Naive B cell (primary cell): ENCODE results near the gene KRTAP21-1. TPM values are rescaled to one million over a fixed set of nuclear protein-coding genes. Genes with fewer than 3 reads are reported as not detected.
"Not testable (repeated sequence)": the region's sequence is repeated elsewhere in the genome, so short reads cannot be mapped to it uniquely, and the experiment has no call there.

Experiments used
- ATAC-seq, 2 donors: fragments of 150-1000 bp; cut with Tn5 transposase; 2 replicates each; pipeline ENCODE4 v1.10.0; 2021; ENCODE audit warnings: low read depth in 2 of 2, mild to moderate bottlenecking in 2 of 2, moderate library complexity in 2 of 2
- DNase-seq: peaks from one replicate; pipeline ENCODE4 v3.0.0; 2022
- H3K27ac Mint-ChIP-seq, 6 donors: one replicate each; pipeline ENCODE4 v1.8.0; 2020 to 2022; ENCODE audit warnings: mild to moderate bottlenecking in 6 of 6, mixed read lengths in 6 of 6, moderate library complexity in 5 of 6, inconsistent platforms in 2 of 6
- H3K27me3 Mint-ChIP-seq, 3 donors: one replicate each; pipeline ENCODE4 v1.8.0; 2021 to 2022; ENCODE audit warnings: mixed read lengths in 3 of 3, mild to moderate bottlenecking in 1 of 3
- H3K36me3 Mint-ChIP-seq, 2 donors: one replicate each; pipeline ENCODE4 v1.8.0; 2020 to 2022; ENCODE audit warnings: mixed read lengths in 2 of 2, inconsistent platforms in 1 of 2, mild to moderate bottlenecking in 1 of 2
- H3K4me1 Mint-ChIP-seq, 3 donors: one replicate each; pipeline ENCODE4 v1.8.0; 2020 to 2022; ENCODE audit warnings: mixed read lengths in 3 of 3, inconsistent platforms in 1 of 3, mild to moderate bottlenecking in 1 of 3, moderate library complexity in 1 of 3
- H3K4me3 Mint-ChIP-seq, 8 donors: one replicate each; pipeline ENCODE4 v1.8.0; 2020 to 2022; ENCODE audit warnings: mild to moderate bottlenecking in 8 of 8, mixed read lengths in 8 of 8, moderate library complexity in 8 of 8, inconsistent platforms in 2 of 8
- H3K9me3 Mint-ChIP-seq, 7 donors: one replicate each; pipeline ENCODE4 v1.8.0; 2020 to 2022; ENCODE audit warnings: mixed read lengths in 7 of 7, mild to moderate bottlenecking in 5 of 7, inconsistent platforms in 2 of 7, moderate library complexity in 1 of 7
- polyA plus RNA-seq, 6 donors: library from polyadenylated mRNA; unstranded; fragments of 300-500 nt; fragmentation: Illumina TruSeq; gene quantifications; one replicate each; pipeline ENCODE4 v1.2.3, GENCODE V29; 2021; ENCODE audit warnings: low read depth in 6 of 6

KRTAP21-1 gene
- not detected for polyA plus RNA-seq

DNA sequence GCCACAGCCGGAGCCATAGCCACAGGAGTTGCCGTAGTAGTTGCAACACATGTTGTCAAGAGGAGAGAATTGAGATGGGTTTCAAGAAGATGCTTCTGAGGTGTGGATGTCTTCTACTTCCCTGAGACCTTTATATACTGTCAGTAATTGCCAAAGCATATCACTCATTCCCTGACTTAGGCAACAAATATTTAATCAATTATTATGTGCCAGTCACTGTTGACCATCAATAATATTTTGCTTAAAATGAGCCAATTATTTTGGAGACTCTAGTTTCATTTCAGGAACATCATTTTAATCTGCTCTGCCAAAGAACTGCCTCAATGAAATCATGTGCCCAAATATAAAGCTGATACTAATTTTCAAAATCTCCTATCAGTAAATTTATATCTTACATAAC is at the start of gene KRTAP21-1:
Gene KRTAP21-1, minus strand, starts transcription at position 101 of the 400 bp plus-strand sequence. Its CDS starts 50 bp downstream, at position 51.
- not testable (repeated sequence) for DNase-seq, H3K36me3 Mint-ChIP-seq, H3K27me3 Mint-ChIP-seq, H3K27ac Mint-ChIP-seq, ATAC-seq, H3K4me1 Mint-ChIP-seq
- H3K9me3 Mint-ChIP-seq = peaks cover 0 to 16% (median 3%) of the 10 kb centered on the region in 7 donors
- H3K4me3 Mint-ChIP-seq = peak within 1 kb of the TSS in 1 of 8 donors; percentile 12

DNA sequence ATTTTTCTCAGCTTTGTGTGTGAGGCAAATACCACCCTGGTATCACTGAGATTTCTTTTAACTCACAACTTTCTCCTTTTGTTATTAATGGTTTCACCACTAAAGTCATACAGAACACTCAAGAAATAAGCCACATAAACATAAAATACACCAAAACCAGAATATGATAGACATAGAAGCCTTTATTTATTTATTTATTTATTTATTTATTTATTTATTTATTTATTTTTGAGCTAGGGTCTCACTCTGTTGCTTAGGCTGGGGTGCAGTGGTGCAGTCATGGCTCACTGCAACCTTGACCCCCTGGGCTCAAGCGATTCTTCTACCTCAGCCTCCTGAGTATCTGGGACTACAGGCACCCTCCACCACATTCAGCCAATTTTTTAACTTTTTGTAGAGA is 45.4 kb upstream of the KRTAP21-1 start:
- ATAC-seq (no peak), DNase-seq (no peak)
- no peaks in the 10 kb centered on the region for H3K4me1 Mint-ChIP-seq
- peaks cover 0 to 15% (median 5%) of the 10 kb centered on the region in 7 donors for H3K9me3 Mint-ChIP-seq
- no peak overlapping the region for H3K27ac Mint-ChIP-seq
- no peaks in the 10 kb centered on the region for H3K36me3 Mint-ChIP-seq
- H3K4me3 Mint-ChIP-seq = no peak overlapping the region
- no peaks in the 10 kb centered on the region for H3K27me3 Mint-ChIP-seq

- DNase-seq = no peak
- no peaks in the 10 kb centered on the region for H3K36me3 Mint-ChIP-seq
- no peak overlapping the region for H3K27ac Mint-ChIP-seq
- H3K9me3 Mint-ChIP-seq = peaks cover 0 to 9% (median 2%) of the 10 kb centered on the region in 7 donors
- no peaks in the 10 kb centered on the region for H3K4me1 Mint-ChIP-seq
- no peak for ATAC-seq
- H3K27me3 Mint-ChIP-seq = no peaks in the 10 kb centered on the region
- H3K4me3 Mint-ChIP-seq = no peak overlapping the region
These were observed 38.5 kb upstream of the KRTAP21-1 start for GRCh38 chr21:30793581-30794314.

DNA sequence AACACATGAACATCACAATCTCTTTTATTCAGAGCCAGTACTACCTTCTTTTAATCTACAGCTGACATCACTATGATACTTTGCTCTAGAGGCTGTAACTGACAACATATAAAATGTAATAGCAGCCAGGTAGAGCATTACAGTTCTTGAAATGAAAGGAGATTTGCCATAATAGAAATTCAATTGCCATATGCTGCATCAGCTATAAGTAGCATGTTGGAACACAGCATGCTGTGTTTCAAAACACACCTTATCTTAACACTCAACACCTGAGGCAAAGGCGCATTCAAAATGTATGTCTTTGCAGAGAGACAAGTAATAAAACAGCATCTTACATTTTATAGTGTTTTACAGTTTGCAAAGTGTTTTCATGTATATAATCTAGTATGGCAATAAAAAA is 24.0 kb upstream of the KRTAP21-1 start:
- ATAC-seq = no peak
- Mint-ChIP-seq H3K27ac (no peak overlapping the region), H3K4me1 (no peaks in the 10 kb centered on the region), H3K9me3 (peaks cover 0 to 9% (median 3%) of the 10 kb centered on the region in 7 donors), H3K36me3 (no peaks in the 10 kb centered on the region), H3K27me3 (no peaks in the 10 kb centered on the region), H3K4me3 (no peak overlapping the region)
- DNase-seq = no peak

DNA sequence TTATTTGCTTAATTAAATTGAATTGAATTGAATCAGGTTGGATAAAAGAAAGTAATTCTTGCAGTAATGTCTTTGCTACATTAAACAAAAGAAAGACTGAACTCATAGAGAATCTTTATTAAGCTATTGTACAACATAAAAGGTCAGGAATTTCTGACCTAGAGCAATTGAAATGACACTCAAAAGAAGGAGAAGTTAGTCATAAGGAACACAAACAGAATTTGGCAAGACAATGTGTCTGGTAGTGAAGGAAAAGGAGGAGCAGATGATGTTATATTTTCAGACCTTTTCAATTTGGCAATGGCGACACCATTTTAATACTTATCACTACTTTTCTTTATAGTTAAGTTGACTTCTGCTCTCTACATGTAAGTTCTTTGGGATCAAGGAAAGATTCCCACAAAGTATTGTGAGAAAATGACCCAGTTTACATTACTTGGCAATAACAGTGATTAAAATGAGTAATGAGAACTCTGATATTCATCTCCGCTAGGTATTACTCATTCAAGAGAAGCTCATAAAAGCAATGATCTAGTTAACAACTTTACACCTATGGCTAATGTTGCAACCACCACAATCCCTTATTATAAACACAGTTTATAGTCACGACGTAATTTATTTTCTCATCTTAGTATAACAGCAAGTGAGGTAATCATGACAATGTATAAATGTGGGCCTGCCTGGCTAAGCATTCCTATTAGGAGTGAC is 14.7 kb upstream of the KRTAP21-1 start:
- no peak for ATAC-seq
- no peak overlapping the region for H3K4me3 Mint-ChIP-seq
- no peaks in the 10 kb centered on the region for H3K4me1 Mint-ChIP-seq
- H3K36me3 Mint-ChIP-seq = no peaks in the 10 kb centered on the region
- H3K27me3 Mint-ChIP-seq = no peaks in the 10 kb centered on the region
- no peak for DNase-seq
- H3K9me3 Mint-ChIP-seq = peaks cover 0 to 5% (median 3%) of the 10 kb centered on the region in 7 donors
- no peak overlapping the region for H3K27ac Mint-ChIP-seq

GRCh38 chr21:30760776-30761175 is 5.5 kb upstream of the KRTAP21-1 start:
- H3K9me3 Mint-ChIP-seq = peaks cover 0 to 10% (median 5%) of the 10 kb centered on the region in 7 donors
- no peaks in the 10 kb centered on the region for H3K4me1 Mint-ChIP-seq
- no peaks in the 10 kb centered on the region for H3K27me3 Mint-ChIP-seq
- no peaks in the 10 kb centered on the region for H3K36me3 Mint-ChIP-seq
- H3K4me3 Mint-ChIP-seq = no peak overlapping the region
- DNase-seq (no peak), ATAC-seq (no peak)
- H3K27ac Mint-ChIP-seq = no peak overlapping the region

GRCh38 chr21:30758306-30758705 is 3.1 kb upstream of the KRTAP21-1 start:
- no peaks in the 10 kb centered on the region for H3K36me3 Mint-ChIP-seq
- ATAC-seq (no peak), DNase-seq (no peak)
- no peak overlapping the region for H3K27ac Mint-ChIP-seq
- no peaks in the 10 kb centered on the region for H3K27me3 Mint-ChIP-seq
- H3K9me3 Mint-ChIP-seq = peaks cover 0 to 13% (median 3%) of the 10 kb centered on the region in 7 donors
- no peak overlapping the region for H3K4me3 Mint-ChIP-seq
- H3K4me1 Mint-ChIP-seq = no peaks in the 10 kb centered on the region

GRCh38 chr21:30747159-30747558 is 8.1 kb downstream of the KRTAP21-1 start, which contains the start of gene KRTAP21-2:
Gene KRTAP21-2, minus strand, starts transcription at chr21:30747259. Its CDS starts 57 bp downstream, at chr21:30747202.
- Mint-ChIP-seq H3K36me3 (no peaks in the 10 kb centered on the region), H3K9me3 (peaks cover 2 to 19% (median 6%) of the 10 kb centered on the region in 7 donors), H3K27me3 (no peaks in the 10 kb centered on the region), H3K4me1 (no peaks in the 10 kb centered on the region), H3K27ac (no peak within 1 kb of the TSS), H3K4me3 (peak within 1 kb of the TSS in 1 of 8 donors; percentile 24)
- DNase-seq = no peak
- ATAC-seq = no peak

- ATAC-seq (no peak), DNase-seq (no peak)
- H3K9me3 Mint-ChIP-seq = peaks cover 0 to 7% (median 0%) of the 10 kb centered on the region in 7 donors
- no peaks in the 10 kb centered on the region for H3K36me3 Mint-ChIP-seq
- no peak overlapping the region for H3K27ac Mint-ChIP-seq
- no peaks in the 10 kb centered on the region for H3K4me1 Mint-ChIP-seq
- no peaks in the 10 kb centered on the region for H3K27me3 Mint-ChIP-seq
- H3K4me3 Mint-ChIP-seq = no peak overlapping the region
These were observed 14.8 kb downstream of the KRTAP21-1 start for GRCh38 chr21:30740462-30740861.

- peaks cover 0 to 12% (median 6%) of the 10 kb centered on the region in 7 donors for H3K9me3 Mint-ChIP-seq
- no peaks in the 10 kb centered on the region for H3K27me3 Mint-ChIP-seq
- H3K4me3 Mint-ChIP-seq = no peak overlapping the region
- H3K27ac Mint-ChIP-seq = no peak overlapping the region
- no peak for DNase-seq
- H3K4me1 Mint-ChIP-seq = no peaks in the 10 kb centered on the region
- no peak for ATAC-seq
- no peaks in the 10 kb centered on the region for H3K36me3 Mint-ChIP-seq
These were observed 22.2 kb downstream of the KRTAP21-1 start for GRCh38 chr21:30733026-30733425.

- H3K27me3 Mint-ChIP-seq = no peaks in the 10 kb centered on the region
- DNase-seq (no peak), ATAC-seq (no peak)
- H3K27ac Mint-ChIP-seq = no peak overlapping the region
- H3K36me3 Mint-ChIP-seq = no peaks in the 10 kb centered on the region
- peaks cover 0 to 31% (median 12%) of the 10 kb centered on the region in 7 donors for H3K9me3 Mint-ChIP-seq
- no peaks in the 10 kb centered on the region for H3K4me1 Mint-ChIP-seq
- H3K4me3 Mint-ChIP-seq = no peak overlapping the region
These were observed 28.5 kb downstream of the KRTAP21-1 start for GRCh38 chr21:30726726-30727125.

GRCh38 chr21:30719401-30719800 is 35.8 kb downstream of the KRTAP21-1 start:
- Mint-ChIP-seq H3K9me3 (peaks cover 0 to 18% (median 2%) of the 10 kb centered on the region in 7 donors), H3K36me3 (no peaks in the 10 kb centered on the region), H3K27me3 (no peaks in the 10 kb centered on the region), H3K27ac (no peak overlapping the region), H3K4me1 (no peaks in the 10 kb centered on the region), H3K4me3 (no peak overlapping the region)
- ATAC-seq (no peak), DNase-seq (no peak)

GRCh38 chr21:30718239-30718909 is 36.9 kb downstream of the KRTAP21-1 start, which contains the start of gene KRTAP21-3:
Gene KRTAP21-3, minus strand, starts transcription at chr21:30718777. Its CDS starts 18 bp downstream, at chr21:30718759.
- Mint-ChIP-seq H3K27me3 (no peaks in the 10 kb centered on the region), H3K9me3 (peaks cover 0 to 13% (median 0%) of the 10 kb centered on the region in 7 donors), H3K4me3 (no peak within 1 kb of the TSS), H3K4me1 (no peaks in the 10 kb centered on the region), H3K27ac (no peak within 1 kb of the TSS), H3K36me3 (no peaks in the 10 kb centered on the region)
- no peak for DNase-seq
- no peak for ATAC-seq
